ENCODE data around the gene AP2B1. TPM values are rescaled to one million over a fixed set of nuclear protein-coding genes. Genes with fewer than 3 reads are reported as not detected.

AP2B1 gene
- total RNA-seq, 1 experiment from 2014 or later: 130 TPM

DNA sequence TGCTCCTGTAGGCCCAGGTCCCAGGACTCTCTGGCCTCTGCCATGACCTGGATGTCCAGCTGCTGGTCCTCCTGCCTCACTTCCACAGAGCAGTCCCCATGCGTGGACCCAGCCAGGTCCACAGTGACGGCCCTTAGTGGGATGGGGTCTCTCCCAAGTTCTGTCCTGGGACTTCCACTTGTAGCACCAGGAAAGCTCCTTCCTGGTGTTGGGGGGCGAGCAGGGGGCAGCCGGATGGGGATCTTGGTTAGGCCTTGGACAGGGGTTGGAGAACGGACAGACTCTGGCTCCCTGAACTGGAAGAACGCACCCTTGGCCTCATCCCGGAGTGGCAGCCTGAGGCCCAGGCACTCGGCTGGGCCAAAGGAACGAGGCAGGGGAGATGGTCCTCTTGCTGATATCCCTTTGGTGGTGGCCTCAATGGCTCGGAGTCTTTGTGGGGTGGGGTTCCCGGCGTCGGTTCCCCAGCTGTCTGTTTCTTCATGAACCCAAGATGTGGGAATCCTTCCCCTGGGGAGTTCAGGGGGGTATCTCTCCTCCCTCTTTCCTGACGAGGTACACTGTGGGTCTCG lies 158.7 kb downstream of the AP2B1 start:
- DNase-seq (ENCODE audit: low read depth): no peak

DNA sequence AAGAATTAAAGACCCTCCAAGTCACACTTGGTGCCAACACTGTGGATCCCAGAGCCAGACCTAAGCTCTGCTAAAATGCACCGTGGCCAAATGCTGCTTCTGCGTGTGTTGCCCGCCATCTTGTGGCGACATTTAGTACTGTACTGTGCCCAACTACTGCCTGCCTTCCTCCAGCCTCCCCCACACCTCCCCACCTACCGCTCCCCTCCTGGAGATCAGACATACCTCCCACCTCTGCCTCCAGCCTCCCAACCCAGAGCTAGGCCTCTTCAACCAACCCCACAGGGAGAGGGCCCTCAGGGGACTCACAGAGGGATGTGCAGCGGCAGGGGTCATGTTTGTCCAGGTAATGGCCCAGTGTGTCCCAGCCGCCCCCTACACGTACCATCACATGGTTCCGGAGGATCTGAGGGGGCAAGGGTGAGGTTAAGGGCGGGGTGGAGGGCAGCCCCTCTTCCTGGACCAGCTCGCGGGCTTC lies 160.5 kb downstream of the AP2B1 start:
- DNase-seq (ENCODE audit: low read depth): peak; percentile 73

GRCh38 chr17:35748341-35748841 lies 161.3 kb downstream of the AP2B1 start:
- DNase-seq (ENCODE audit: low read depth): peak; percentile 43

DNA sequence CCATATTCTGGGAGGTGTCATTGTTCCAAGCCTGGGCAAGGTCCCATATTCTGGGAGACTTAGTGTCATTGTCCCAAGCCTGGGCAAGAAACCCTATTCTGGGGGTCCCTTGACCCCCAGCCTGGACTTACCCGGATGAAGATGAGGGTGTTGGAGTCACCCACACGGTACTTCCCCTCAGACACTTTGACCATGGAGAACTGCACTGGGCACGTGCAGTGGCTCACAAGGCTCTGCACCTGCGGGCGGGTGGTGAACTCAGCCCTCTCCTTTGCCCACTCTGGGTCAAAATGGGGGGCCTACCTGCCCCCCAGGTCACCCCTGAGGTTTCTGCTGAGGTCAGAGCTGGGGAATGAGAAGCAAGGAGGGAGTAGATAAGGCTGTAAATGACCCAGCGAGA lies 161.9 kb downstream of the AP2B1 start:
- no peak for DNase-seq (ENCODE audit: low read depth)

DNA sequence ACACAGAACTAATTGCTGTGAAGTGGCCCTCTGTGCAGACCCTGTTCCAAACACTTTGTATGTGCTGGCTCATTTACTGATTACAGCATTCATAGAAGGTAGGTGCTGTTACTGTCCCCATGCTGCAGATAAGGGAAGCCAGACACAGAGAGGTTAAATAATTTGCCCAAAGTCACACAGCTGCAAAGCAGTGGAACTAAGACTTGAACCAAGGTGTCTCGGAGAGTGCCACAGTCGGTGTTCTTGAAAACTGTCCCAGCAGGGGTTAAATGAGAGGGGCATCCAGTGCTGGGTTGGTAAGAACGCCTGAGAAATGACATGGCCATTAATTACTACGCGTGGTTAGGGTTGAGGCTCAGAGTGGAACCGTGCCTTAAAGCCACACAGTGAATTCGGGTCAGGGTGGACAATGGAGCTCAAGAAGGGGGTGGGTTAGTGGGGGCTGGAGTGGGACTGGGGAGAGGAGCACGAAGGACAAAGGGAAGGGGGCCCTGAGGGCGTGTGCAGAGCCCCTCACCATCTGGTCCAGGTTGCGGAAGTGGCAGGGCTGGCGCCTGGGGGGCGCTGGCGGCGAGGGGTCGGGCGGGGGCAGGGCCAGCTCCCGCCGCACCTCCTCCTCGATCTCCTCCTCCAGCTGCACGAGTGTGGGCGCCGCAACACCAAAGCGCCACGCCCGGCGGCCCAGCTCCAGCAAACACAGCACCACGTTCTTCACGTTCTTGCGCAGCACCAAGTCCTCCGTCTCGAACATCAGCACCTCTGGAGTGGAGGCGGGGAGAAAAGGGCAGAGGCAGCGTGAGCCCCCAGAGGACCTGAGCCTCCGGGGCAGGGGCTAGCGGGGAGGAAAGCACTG lies 162.7 kb downstream of the AP2B1 start:
- DNase-seq (ENCODE audit: low read depth): no peak

- DNase-seq (ENCODE audit: low read depth): no peak
Observed at GRCh38 chr17:35750526-35751395, 163.6 kb downstream of the AP2B1 start.

DNA sequence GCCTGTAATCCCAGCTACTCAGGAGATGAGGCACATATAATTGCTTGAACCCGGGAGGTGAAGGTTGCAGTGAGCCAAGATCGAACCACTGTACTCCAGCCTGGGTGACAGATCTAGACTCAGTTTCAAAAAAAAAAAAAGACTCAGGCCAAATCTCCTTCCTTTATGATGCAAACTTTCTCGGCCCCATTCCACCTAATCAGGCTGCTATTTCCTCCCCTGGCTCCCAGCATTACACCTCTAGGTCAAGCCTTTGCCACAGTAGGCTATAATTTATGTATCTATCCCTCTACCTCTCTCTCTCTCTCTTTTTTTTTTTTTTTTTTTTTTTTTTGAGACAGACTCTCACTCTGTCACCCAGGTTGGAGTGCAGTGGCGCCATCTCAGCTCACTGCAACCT lies 164.4 kb downstream of the AP2B1 start:
- peak; percentile 17 for DNase-seq (ENCODE audit: low read depth)

- DNase-seq (ENCODE audit: low read depth): no peak
Observed at GRCh38 chr17:35752471-35752870, 165.3 kb downstream of the AP2B1 start.

DNA sequence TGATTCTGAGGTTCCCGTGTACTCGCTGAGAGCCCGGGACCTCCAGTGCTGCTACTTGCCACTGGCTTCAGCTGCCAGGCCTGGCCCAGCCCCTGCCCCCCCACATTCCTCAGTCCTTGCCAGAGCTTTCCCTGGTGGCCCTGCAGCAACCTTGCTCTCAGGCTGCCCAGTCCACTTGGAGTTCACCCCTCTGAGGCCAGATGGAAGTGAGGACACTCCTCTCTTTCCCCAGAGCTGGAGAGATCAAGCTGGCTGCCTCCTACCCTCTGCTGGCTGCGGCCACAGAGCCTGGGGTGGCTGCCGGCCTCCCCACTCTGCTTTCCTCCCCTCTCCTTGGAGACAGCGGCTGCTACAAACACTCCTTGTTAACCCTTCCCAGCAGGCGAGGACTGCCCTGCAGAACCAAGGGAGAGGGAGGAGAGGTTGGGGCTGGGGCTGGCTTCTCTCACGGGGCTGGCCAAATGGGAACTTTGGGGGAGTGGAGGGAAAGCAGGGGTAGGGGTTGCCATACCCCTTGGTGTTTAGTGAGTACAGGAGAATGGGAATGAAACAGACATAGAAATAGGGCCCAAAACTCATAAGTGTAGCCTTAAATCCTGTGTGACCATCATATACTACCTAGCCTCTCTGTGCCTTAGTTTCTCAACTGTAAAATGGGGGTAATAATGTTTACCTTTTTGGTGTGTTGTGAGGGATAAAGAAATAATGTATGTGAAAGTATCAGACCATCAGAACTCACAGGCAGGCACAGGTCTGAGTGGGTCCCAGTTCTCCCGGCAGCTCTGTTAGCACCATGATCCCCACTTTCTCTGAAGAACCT lies 166.0 kb downstream of the AP2B1 start, which contains the start of gene GAS2L2:
GAS2L2 (minus strand) TSS at position 295 of the 820 bp plus-strand sequence. CDS start 389 bp downstream, outside the sequence.
- DNase-seq (ENCODE audit: low read depth): no peak

DNA sequence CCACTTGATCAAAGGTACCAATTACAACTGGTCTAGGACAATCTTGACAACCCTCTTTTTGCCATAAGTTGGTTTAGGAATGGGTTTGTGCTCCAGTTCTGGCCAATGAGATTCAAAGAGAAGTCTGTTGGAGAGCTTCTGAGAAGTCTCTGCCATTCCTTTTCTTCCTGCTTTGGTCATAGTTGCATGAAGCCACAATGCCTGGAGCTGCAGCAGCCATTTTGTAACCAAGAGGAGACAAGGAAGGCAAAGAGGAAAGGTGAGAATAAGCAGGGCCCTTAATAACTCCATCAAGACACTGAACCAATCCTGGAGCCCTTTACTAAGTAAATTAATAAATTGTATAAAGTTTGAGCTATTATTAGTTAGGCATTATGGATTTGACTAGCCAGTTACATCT lies 170.1 kb downstream of the AP2B1 start:
- DNase-seq (ENCODE audit: low read depth): no peak

- no peak for DNase-seq (ENCODE audit: low read depth)
Observed at GRCh38 chr17:35760587-35760986, 173.5 kb downstream of the AP2B1 start, which contains the start of gene C17orf50. Gene C17orf50 (plus strand): TSS chr17:35760887. CDS start chr17:35760942, 55 bp downstream.

DNA sequence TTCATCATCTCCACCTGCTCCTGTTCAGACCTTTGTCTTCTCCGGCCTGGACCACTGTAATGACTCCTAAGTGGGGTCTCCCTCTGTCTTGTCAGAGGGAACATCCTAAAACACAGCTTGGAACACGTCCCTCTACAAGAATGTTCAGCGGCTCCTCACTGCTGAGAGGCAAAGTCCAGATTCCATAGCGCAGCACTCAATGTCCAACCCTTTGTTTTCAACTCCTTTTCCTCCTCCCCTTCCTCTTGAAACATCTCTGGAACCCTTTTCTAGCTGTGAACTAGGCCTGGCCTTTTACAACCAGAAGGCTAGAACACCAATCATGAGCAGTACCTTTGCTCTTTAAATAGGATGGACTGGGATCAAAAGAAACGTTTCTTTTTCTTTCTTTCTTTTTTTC lies 174.5 kb downstream of the AP2B1 start:
- DNase-seq (ENCODE audit: low read depth): no peak

DNA sequence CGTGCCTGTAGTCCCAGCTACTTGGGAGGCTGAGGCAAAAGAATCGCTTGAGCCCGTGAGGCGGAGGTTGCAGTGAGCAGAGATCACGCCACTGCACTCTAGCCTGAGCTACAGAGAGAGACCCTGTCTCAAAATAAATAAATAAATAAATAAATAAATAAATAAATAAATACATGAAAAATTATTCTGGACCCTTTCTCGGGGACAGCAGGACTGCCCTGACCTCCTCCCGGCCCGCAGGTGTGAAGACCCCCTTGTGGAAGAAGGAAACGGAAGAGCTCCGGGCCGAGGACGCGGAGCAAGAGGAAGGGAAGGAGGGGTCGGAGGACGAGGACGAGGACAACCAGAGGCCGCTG lies 176.6 kb downstream of the AP2B1 start:
- DNase-seq (ENCODE audit: low read depth): no peak

- peak; percentile 82 for DNase-seq (ENCODE audit: low read depth)
Observed at GRCh38 chr17:35764123-35764991, 177.2 kb downstream of the AP2B1 start.

DNA sequence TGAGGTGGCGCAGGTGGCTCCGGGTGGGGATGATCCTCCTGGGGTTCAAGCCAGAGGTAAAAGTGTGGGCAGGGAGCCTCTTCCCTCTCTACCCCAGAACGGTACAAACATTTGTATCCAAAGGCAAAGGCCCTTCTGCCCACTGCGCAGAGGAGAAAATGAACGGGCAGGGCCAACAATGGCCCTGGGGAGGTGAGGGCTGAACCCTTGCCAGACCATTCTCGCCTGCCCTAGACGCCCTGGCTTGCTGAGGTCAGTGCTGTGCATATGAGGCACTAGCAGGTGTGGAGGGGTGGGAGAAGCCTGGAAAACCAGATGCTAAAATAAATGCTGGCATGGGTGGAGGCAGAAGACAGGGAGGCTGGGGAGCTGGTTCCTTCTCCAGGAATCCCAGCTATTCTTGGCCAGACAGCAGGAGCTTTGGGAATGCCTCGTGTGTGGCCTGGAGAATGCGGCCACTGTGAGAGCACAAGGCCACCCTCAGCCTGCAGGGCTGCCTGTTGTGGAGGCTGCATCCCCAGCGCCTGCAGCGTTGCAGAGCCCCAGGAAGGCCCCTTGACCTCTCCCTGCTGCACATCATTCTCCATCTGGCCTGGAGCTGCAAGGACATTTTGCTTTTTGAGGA lies 178.1 kb downstream of the AP2B1 start:
- no peak for DNase-seq (ENCODE audit: low read depth)

DNA sequence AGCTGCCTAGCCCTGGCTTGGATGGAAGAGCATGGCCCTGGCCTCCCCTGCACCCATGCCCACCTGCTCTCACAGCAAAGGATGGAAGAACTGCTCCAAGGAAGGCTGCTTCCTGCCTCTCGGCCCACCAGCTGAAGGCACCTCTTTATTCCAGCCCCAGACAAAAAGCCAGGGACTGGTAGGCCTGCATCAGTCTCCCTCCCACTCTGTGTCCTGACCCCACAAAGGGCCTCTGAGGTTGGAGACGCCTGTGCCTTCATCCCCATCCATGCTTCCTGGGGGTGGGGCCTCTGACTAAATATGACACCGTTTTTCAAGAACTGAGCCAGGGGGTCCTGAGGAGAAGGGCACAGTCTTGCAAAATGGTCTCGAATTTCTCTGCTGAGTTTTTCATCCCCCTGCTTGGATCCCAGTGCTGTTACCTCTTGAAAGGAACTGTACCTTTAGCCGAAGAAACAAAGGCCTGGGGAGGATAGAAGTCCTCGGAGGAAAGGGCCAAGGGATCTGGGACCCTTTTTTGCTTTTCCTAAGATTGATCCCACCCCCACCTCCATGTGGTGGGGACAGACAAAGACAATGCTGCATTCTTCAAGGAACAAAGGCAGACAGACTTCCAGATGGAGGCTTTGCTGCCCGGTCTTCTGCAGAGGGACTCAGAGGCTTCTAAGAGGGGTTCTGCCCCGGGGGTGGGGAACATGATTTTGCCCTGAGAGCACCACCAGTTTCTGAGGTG lies 178.8 kb downstream of the AP2B1 start:
- DNase-seq (ENCODE audit: low read depth): no peak

DNA sequence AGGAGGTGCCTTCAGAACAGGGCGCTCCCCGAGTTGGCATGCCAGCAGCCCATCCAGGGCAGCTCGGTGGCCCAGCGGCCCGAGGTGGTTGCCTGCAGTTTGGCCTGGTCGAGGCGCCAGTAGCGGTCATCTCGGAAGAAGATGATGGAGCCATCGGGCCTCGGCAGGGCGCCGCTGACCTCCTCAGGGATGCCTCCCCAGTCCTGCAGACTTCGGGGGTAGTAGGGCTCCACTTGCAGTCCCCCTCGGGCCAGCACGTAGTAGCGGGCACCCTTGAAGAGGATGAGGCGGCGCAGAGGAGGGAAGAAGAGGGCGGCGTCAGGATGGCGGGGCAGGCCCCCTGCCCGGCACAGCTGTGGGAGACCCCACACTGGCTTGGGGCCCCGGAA lies 179.4 kb downstream of the AP2B1 start:
- no peak for DNase-seq (ENCODE audit: low read depth)

DNA sequence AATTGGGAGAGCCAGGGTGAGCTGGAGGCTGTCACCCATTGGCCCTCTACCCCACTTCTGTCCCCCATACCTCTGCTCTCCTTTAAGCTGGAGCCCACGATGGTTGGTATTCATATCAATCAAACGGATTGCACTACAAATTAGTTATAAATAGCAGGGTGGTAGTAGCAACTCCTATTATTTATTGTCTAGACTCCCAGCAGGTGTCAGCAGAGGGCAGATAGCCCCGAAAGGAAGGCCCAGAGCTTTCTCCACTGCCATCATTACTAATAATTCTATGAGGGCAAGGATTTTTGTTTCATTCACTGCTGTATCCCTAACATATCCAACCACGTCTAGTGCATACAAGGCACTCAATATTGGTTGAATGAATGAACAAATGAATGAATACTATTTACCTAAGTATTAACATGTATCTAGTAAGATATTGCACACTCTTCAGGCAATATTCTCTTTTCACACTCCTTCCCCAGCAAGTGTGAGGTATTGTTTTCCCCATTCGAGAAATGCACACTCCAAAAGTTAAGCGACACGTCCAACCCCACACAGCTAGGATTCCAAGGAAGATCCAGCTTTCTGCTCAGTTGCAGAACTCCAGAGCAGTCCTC lies 179.9 kb downstream of the AP2B1 start:
- peak; percentile 49 for DNase-seq (ENCODE audit: low read depth)

Measured in HT1080 (cell line).